H9 (cell line): ENCODE data around the gene NAGA. TPM values are rescaled to one million over a fixed set of nuclear protein-coding genes. Genes with fewer than 3 reads are reported as not detected.
"Not testable (repeated sequence)": the region's sequence is repeated elsewhere in the genome, so short reads cannot be mapped to it uniquely, and the experiment has no call there.

ENCODE experiments used
- DNase-seq: peaks from one replicate; pipeline ENCODE4 v3.0.0-alpha.2; 2017
- H2AFZ ChIP-seq: one replicate; pipeline ENCODE4 v1.6.1; 2013; ENCODE audit warnings: mild to moderate bottlenecking, low read length, control low read depth, moderate library complexity
- H2AK5ac ChIP-seq: 2 replicates; pipeline ENCODE4 v1.6.1; 2013; ENCODE audit warnings: low read length, control low read depth, mixed read lengths; ENCODE audit not compliant: insufficient read length
- H2BK120ac ChIP-seq: one replicate; pipeline ENCODE4 v1.6.1; 2013; ENCODE audit warnings: low read depth, mild to moderate bottlenecking, low read length, control low read depth, inconsistent platforms; ENCODE audit not compliant: poor library complexity, severe bottlenecking
- H2BK12ac ChIP-seq: 2 replicates; pipeline ENCODE4 v1.6.1; 2013; ENCODE audit warnings: low read length, control low read depth, mixed read lengths, low read depth; ENCODE audit not compliant: insufficient read length
- H2BK15ac ChIP-seq: 2 replicates; pipeline ENCODE4 v1.6.1; 2013; ENCODE audit warnings: low read depth, low read length, control low read depth
- H2BK20ac ChIP-seq: one replicate; pipeline ENCODE4 v1.6.1; 2013; ENCODE audit warnings: low read depth, mild to moderate bottlenecking, low read length, control low read depth, inconsistent platforms; ENCODE audit not compliant: poor library complexity, severe bottlenecking
- H2BK5ac ChIP-seq: 2 replicates; pipeline ENCODE4 v1.6.1; 2013; ENCODE audit warnings: low read length, control low read depth, mixed read lengths; ENCODE audit not compliant: insufficient read length
- H3K14ac ChIP-seq: 2 replicates; pipeline ENCODE4 v1.6.1; 2013; ENCODE audit warnings: low read length, control low read depth; ENCODE audit not compliant: insufficient read depth
- H3K18ac ChIP-seq: 2 replicates; pipeline ENCODE4 v1.6.1; 2013; ENCODE audit warnings: low read depth, mild to moderate bottlenecking, mixed read lengths, low read length, control low read depth; ENCODE audit not compliant: insufficient read length
- H3K23ac ChIP-seq: 2 replicates; pipeline ENCODE4 v1.6.1; 2013; ENCODE audit warnings: low read length, control low read depth, mixed read lengths, low read depth; ENCODE audit not compliant: insufficient read length
- H3K23me2 ChIP-seq: 2 replicates; pipeline ENCODE4 v1.6.1; 2013; ENCODE audit warnings: low read depth, mild to moderate bottlenecking, mixed read lengths, low read length, control low read depth; ENCODE audit not compliant: insufficient read length, poor library complexity, severe bottlenecking
- H3K27ac ChIP-seq: 2 replicates; pipeline ENCODE4 v1.5.1; 2013; ENCODE audit warnings: low read length, control low read depth, mixed read lengths, low read depth; ENCODE audit not compliant: insufficient read length
- H3K27me3 ChIP-seq: 2 replicates; pipeline ENCODE4 v1.6.1; 2013; ENCODE audit warnings: low read length, control low read depth, inconsistent platforms; ENCODE audit not compliant: insufficient read depth
- H3K4ac ChIP-seq: 2 replicates; pipeline ENCODE4 v1.6.1; 2013; ENCODE audit warnings: low read depth, mild to moderate bottlenecking, control low read depth, inconsistent platforms, low read length, moderate library complexity
- H3K4me1 ChIP-seq: 2 replicates; pipeline ENCODE4 v1.6.1; 2013; ENCODE audit warnings: low read length, control low read depth, inconsistent platforms; ENCODE audit not compliant: insufficient read depth
- H3K4me2 ChIP-seq: 2 replicates; pipeline ENCODE4 v1.6.1; 2013; ENCODE audit warnings: low read length, control low read depth, mixed read lengths; ENCODE audit not compliant: insufficient read length, insufficient read depth
- H3K56ac ChIP-seq: 2 replicates; pipeline ENCODE4 v1.6.1; 2013; ENCODE audit warnings: low read depth, mild to moderate bottlenecking, mixed read lengths, low read length, control low read depth; ENCODE audit not compliant: insufficient read length
- H3K79me1 ChIP-seq: 2 replicates; pipeline ENCODE4 v1.6.1; 2013; ENCODE audit warnings: low read depth, mild to moderate bottlenecking, moderate library complexity, low read length, control low read depth, inconsistent platforms; ENCODE audit not compliant: insufficient read depth, poor library complexity, severe bottlenecking
- H3K79me2 ChIP-seq: 2 replicates; pipeline ENCODE4 v1.6.1; 2013; ENCODE audit warnings: low read length, control low read depth, inconsistent platforms; ENCODE audit not compliant: insufficient read depth
- H3K9ac ChIP-seq: 2 replicates; pipeline ENCODE4 v1.6.1; 2013; ENCODE audit warnings: low read length, control low read depth, mixed read lengths; ENCODE audit not compliant: insufficient read length; ENCODE audit errors: extremely low read depth
- H3K9me3 ChIP-seq: one replicate; pipeline ENCODE4 v1.6.1; 2013; ENCODE audit warnings: low read depth, low read length, inconsistent platforms; ENCODE audit not compliant: control insufficient read depth
- H3T11ph ChIP-seq: one replicate; pipeline ENCODE4 v1.6.1; 2013; ENCODE audit warnings: mild to moderate bottlenecking, low read length, control low read depth, inconsistent platforms
- H4K20me1 ChIP-seq: one replicate; pipeline ENCODE4 v1.6.1; 2013; ENCODE audit not compliant: control insufficient read depth, insufficient read length, insufficient read depth
- H4K5ac ChIP-seq: 2 replicates; pipeline ENCODE4 v1.6.1; 2013; ENCODE audit warnings: low read depth, mild to moderate bottlenecking, mixed read lengths, low read length, control low read depth; ENCODE audit not compliant: insufficient read length
- H4K8ac ChIP-seq: replicated peaks from 2 replicates; pipeline ENCODE4 v1.6.1; 2013; ENCODE audit warnings: low read length, control low read depth, mixed read lengths, low read depth; ENCODE audit not compliant: insufficient read length
- H4K91ac ChIP-seq: 2 replicates; pipeline ENCODE4 v1.6.1; 2013; ENCODE audit warnings: low read depth, mild to moderate bottlenecking, moderate library complexity, mixed read lengths, low read length, control low read depth; ENCODE audit not compliant: insufficient read length
- H3K27ac Mint-ChIP-seq, 3 experiments: 2 replicates in 2 of 3; 3 replicates in 1 of 3; pipeline ENCODE4 v1.8.0; 2020 to 2021; ENCODE audit warnings: mixed read lengths in 3 of 3, mild to moderate bottlenecking in 1 of 3, moderate library complexity in 1 of 3
- H3K27me3 Mint-ChIP-seq: 2 replicates; pipeline ENCODE4 v1.8.0; 2021; ENCODE audit warnings: low read depth, mild to moderate bottlenecking, moderate library complexity, mixed read lengths
- H3K36me3 Mint-ChIP-seq, 3 experiments: 2 replicates in 2 of 3; 3 replicates in 1 of 3; pipeline ENCODE4 v1.8.0; 2020 to 2021; ENCODE audit warnings: low read depth in 3 of 3, mixed read lengths in 3 of 3; ENCODE audit not compliant: insufficient read depth in 1 of 3
- H3K4me1 Mint-ChIP-seq, 2 experiments: 2 replicates each; pipeline ENCODE4 v1.8.0; 2020; ENCODE audit warnings: mixed read lengths in 2 of 2
- H3K4me3 Mint-ChIP-seq, 2 experiments: 2 replicates in 1 of 2; 3 replicates in 1 of 2; pipeline ENCODE4 v1.8.0; 2020 to 2021; ENCODE audit warnings: mild to moderate bottlenecking in 2 of 2, mixed read lengths in 2 of 2, moderate library complexity in 1 of 2
- H3K9me3 Mint-ChIP-seq, 2 experiments: 2 replicates in 1 of 2; 3 replicates in 1 of 2; pipeline ENCODE4 v1.8.0; 2020; ENCODE audit warnings: mild to moderate bottlenecking in 2 of 2, mixed read lengths in 2 of 2, moderate library complexity in 1 of 2
- CTCF ChIP-seq: fragments of 200-600 bp; sonication (generic); conservative IDR thresholded peaks from 3 replicates; pipeline ENCODE4 v1.8.0; 2021; ENCODE audit warnings: antibody characterized with exemption, mild to moderate bottlenecking
- WGBS: extraction: QIAGEN DNeasy Blood & Tissue Kit; methylation state at CpG from one replicate; pipeline ENCODE4 v1.1.7; 2013; ENCODE audit warnings: missing lambda C conversion rate, low lambda C conversion rate, mixed read lengths; ENCODE audit not compliant: insufficient read length; ENCODE audit errors: extremely low coverage; 5-methylcytosine and 5-hydroxymethylcytosine counted together
- total RNA-seq: library from RNA; stranded (reverse); gene quantifications from 2 replicates; pipeline ENCODE4 v1.2.1, GENCODE V29; 2021

Gene NAGA
- total RNA-seq, 1 experiment from 2014 or later: 16.1 TPM

- H3K27me3 Mint-ChIP-seq: peaks cover 44% of the 10 kb centered on the region
- Histone ChIP-seq H4K8ac (no peak overlapping the region), H2BK12ac (no peak overlapping the region), H3K56ac (no peak overlapping the region), H2AFZ (no peak overlapping the region), H3K9ac (no peak overlapping the region), H3K79me1 (no peaks in the 10 kb centered on the region), H3K4me1 (no peaks in the 10 kb centered on the region), H3K23me2 (no peaks in the 10 kb centered on the region), H2BK20ac (no peak overlapping the region), H4K5ac (no peak overlapping the region), H2AK5ac (no peak overlapping the region), H2BK120ac (no peak overlapping the region), H3K23ac (no peak overlapping the region), H3K4me2 (no peak overlapping the region), H2BK15ac (no peak overlapping the region), H3K9me3 (no peaks in the 10 kb centered on the region), H4K20me1 (no peaks in the 10 kb centered on the region), H3K14ac (no peak overlapping the region), H3K27me3 (no peaks in the 10 kb centered on the region), H3K27ac (no peak overlapping the region), H3K79me2 (no peaks in the 10 kb centered on the region), H3K4ac (no peak overlapping the region), H3T11ph (no peak overlapping the region), H4K91ac (no peak overlapping the region), H2BK5ac (no peak overlapping the region), H3K18ac (no peak overlapping the region)
- H3K36me3 Mint-ChIP-seq: peaks cover 0 to 13% (median 10%) of the 10 kb centered on the region in 3 experiments; a peak in 5 of 7 replicates
- no peak overlapping the region for H3K27ac Mint-ChIP-seq
- peak; percentile 64 for DNase-seq
- no peak overlapping the region; a peak in 1 of 5 replicates for H3K4me3 Mint-ChIP-seq
- peaks cover 4 to 13% of the 10 kb centered on the region in 2 experiments for H3K4me1 Mint-ChIP-seq
- peaks cover 17 to 23% of the 10 kb centered on the region in 2 experiments for H3K9me3 Mint-ChIP-seq
- peak; percentile 70 for TF ChIP-seq CTCF
- WGBS: no CpG with 5 or more reads among the region's 4 CpGs
Measured at GRCh38 chr22:42116848-42117424, 46.3 kb upstream of the NAGA start.

GRCh38 chr22:42115420-42115830 is 44.8 kb upstream of the NAGA start:
- H3K79me2 ChIP-seq, H4K8ac ChIP-seq, H2BK12ac ChIP-seq, H3K4ac ChIP-seq, H3K4me2 ChIP-seq, H4K91ac ChIP-seq, H3K18ac ChIP-seq, H2BK15ac ChIP-seq, H3K79me1 ChIP-seq, H3K56ac ChIP-seq, H3K23ac ChIP-seq, H2BK20ac ChIP-seq, H3K23me2 ChIP-seq, H2AFZ ChIP-seq, H3K9ac ChIP-seq, H3K9me3 ChIP-seq, H4K20me1 ChIP-seq, H4K5ac ChIP-seq, H3T11ph ChIP-seq, H2AK5ac ChIP-seq, H3K27ac ChIP-seq, DNase-seq, H2BK5ac ChIP-seq, H3K4me3 Mint-ChIP-seq, H2BK120ac ChIP-seq, H3K27me3 ChIP-seq, H3K14ac ChIP-seq, H3K4me1 ChIP-seq: not testable (repeated sequence)
- Mint-ChIP-seq H3K27me3 (peaks cover 42% of the 10 kb centered on the region), H3K27ac (0 out of 7 replicates have a peak overlapping the region, but pooled peaks of 1 of the 3 experiments have one; percentile 49), H3K4me1 (peaks cover 7 to 16% of the 10 kb centered on the region in 2 experiments), H3K9me3 (peaks cover 17 to 23% of the 10 kb centered on the region in 2 experiments), H3K36me3 (peaks cover 0 to 13% (median 10%) of the 10 kb centered on the region in 3 experiments; a peak in 5 of 7 replicates)
- 100% methylated on average over 3 of the region's 6 CpGs for WGBS
